ENCODE results near the gene GRIA4.
"Not testable (repeated sequence)": the region's sequence is repeated elsewhere in the genome, so short reads cannot be mapped to it uniquely, and the experiment has no call there.

GRIA4 gene

DNA sequence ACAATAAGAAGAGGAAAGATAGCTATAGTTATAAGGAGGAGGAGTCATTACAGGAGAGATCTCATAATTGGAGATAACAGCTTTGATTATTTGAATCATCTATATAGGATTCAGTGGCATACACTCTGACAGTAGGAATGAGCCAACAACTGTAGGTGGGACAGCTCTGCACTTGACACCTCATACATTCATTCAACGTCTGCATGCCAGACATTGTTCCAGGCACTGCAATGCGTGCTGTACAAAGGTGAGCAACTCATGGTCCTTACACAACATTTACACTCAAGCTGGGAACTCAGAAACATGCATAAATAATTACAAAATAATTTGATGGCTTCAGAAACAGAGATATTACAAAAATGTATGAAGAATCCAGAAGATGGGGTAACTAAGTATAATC, 257.9 kb downstream of the GRIA4 start:
- no peak for DNase-seq

DNA sequence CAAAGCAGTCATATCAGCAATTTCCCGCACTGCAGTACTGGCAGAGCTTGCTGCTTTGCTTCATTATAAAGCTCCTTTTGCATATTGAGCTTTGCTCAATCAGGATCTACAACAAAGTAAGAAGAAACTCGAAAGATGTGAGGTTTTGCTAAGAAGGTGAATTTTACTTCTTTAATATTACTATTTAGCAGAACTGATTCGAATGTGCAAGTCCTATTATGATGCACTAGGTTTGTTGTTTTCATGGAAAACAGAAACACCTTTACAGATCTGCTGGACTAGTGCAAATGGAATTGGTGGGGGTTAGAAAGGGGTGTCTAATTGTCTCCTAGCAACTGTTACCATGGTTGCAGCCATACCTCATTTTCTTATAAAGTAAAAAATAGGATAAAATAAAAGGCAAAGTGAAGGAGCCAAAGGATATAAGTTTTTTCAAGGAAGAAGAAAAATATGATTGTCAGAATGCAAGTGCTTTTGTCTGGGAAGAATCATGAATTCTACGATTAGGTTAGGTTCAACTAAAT, 259.0 kb downstream of the GRIA4 start:
- DNase-seq: no peak

GRCh38 chr11:105870516-105871113, 260.7 kb downstream of the GRIA4 start:
- no peak for DNase-seq

DNA sequence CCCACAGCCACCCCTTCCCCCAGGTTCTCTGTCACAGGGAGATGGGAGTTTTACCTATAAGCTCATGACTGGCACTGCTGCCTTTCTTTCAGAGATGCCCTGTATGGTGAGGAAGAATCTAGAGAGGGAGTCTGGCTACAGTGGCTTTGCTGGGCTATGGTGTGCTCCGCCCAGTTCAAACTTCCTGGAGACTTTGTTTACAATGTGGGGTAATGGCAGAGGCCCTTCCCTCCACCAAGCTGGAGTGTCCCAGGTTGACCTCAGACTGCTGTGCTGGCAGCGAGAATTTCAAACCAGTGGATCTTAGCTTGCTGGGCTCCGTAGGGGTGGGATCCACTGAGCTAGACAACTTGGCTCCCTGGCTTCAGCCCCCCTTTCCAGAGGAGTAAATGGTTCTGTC, 268.6 kb downstream of the GRIA4 start:
- no peak for DNase-seq

DNA sequence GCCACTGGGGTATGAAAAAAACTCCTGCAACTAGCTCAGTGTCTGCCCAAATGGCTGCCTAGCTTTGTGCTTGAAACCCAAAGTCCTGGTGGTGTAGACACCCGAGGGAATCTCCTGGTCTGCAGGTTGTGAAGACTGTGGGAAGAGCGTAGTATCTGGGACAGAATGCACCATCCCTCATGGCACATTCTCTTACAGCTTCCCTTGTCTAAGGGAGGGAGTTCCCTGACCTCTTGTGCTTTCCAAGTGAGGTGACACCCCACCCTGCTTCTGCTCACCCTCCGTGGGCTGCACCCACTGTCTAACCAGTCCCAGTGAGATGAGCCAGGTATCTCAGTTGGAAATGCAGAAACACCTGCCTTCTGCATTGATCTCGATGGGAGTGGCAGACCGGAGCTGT, 269.1 kb downstream of the GRIA4 start:
- DNase-seq: not testable (repeated sequence)

DNA sequence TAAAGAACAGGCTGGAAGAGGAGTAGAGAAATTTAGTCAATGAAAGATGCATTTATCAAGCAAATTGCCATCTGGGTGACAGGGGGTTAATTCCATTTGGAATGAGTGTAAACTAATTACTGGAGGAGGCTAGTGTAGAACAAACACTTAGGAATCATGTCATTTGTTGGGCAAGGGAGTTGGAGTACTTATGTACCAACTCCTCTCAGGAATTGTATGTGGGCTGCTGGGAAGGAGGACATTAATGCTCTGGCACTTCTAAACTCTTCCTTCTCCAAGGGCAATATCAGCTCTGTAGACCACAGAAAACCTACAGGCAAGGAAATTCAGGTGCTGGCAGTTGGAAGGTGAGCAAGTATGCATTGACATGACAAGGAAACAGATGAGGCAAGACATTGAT, 271.2 kb downstream of the GRIA4 start:
- DNase-seq: no peak

GRCh38 chr11:105884436-105884835, 274.6 kb downstream of the GRIA4 start:
- no peak for DNase-seq

- DNase-seq: no peak
Observed at GRCh38 chr11:105891685-105892084, 281.8 kb downstream of the GRIA4 start.

DNA sequence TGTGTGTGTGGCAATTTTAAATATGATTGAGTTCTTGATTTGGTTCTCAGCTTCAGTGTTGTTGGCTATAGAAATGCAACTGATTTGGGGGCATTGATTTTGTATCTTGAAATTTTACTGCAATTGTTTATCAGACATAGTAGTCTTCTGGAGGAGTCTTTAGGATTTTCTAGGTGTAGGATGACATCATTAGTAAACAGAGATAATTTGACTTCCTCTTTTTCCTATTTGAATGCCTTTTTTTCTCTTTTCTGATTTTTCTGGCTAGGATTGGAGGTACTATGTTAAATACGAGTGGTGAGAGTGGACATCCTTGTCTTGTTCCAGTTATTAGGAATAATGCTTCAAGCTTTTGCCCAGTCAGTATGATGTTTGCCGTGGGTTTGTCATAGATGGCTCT, 287.3 kb downstream of the GRIA4 start:
- no peak for DNase-seq

DNA sequence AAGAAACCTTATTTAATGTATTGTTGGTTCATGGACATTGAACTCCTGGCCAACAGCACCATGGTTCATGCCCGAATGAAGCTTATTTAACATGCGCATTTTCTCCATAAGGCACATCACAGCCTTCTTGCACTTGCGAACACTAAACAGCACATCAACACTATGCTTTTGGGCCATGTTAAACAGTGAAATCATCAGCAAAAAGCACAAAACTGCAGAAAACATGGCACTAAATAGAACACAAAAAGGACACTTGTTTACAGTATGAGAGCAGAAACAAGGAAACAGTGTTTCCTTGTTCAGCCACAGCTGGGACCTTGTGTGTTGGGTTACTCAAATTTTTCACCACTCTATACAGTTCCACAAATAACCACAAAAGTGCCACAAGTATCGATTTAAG, 289.9 kb downstream of the GRIA4 start:
- DNase-seq: no peak

- DNase-seq: no peak
Observed at GRCh38 chr11:105900515-105901035, 290.7 kb downstream of the GRIA4 start.

GRCh38 chr11:105903113-105903512, 293.2 kb downstream of the GRIA4 start:
- no peak for DNase-seq

- DNase-seq: no peak
Observed at GRCh38 chr11:105906517-105906916, 296.6 kb downstream of the GRIA4 start.

DNA sequence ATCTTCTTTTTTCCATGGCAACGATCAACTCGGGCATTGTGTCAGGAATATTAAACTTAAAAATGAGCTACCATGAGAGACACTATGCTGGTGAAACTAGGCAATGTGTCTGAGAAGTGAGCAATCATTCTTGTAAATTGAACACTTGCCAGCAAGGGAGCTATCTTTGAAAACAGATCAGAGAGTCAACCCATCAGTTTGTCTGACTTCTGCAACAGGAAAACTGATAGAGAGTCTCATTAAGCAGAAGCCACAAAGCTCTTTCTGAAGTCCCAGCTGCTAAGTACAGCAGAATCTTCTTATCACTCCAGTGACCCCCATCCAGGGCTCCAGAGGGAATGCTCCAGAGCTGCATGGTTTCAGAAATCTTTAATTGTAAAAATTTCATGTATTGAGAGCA, 297.4 kb downstream of the GRIA4 start:
- DNase-seq: no peak

DNA sequence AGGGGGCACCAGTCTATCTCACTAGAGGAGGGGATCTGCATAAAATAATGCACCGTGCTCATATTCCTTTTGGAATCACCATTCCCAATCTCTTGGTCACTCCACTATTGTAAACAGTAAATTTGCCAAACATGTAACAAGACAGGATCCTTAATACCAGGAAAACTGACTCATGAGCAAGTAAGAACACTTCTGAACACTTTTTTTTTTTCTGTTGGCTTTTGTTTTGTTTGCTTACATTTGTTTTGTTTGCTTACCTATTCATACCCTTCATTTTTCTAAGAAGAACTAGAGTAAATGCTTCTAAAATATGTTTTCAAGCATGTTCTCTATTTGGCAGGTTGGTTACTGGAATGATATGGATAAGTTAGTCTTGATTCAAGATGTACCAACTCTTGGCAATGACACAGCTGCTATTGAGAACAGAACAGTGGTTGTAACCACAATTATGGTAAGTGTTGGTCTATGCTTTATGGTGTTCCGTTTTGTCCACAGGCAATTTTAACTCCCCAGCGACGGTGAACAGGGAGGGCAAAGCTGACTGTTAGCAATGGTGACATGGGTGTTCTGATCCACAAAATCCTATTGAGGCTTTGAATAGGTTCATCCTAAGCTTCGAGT, 300.3 kb downstream of the GRIA4 start:
- DNase-seq: no peak

DNA sequence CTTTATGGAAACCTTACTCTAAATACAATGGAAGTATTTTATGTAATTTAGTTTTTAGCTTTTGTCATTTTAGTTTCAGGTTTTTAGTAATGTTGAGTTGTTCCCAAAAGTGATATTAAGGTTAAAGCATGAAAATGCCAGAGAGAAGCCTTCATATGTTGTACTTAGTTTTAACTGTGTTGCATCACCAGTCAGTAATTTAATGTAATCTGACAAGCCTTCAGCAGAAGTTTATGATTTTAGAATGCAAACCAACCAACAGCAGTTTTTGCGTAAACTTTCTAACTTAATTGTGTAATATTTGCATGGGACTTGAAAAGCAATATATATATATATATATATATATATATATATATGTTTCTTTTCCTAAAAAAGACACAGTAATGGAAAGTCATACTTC, 301.6 kb downstream of the GRIA4 start:
- DNase-seq: no peak

DNA sequence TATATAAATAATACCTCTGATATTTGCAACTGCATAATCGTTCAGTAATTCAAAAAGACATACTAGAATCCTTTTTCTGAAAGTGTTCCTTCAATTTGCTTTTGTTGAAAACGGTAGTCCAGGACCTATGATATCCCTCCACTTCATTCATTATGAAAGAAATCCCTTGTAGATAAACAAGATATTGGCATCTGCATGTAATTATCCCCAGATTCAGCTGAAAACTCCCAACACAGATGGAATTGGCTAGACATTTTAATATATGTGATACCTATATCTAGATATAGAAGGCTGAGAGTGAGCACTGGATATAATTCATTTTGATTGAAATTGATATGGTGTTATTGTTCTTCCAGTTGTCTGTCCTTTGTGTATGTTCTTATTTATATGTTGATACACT, 302.8 kb downstream of the GRIA4 start:
- DNase-seq: no peak

DNA sequence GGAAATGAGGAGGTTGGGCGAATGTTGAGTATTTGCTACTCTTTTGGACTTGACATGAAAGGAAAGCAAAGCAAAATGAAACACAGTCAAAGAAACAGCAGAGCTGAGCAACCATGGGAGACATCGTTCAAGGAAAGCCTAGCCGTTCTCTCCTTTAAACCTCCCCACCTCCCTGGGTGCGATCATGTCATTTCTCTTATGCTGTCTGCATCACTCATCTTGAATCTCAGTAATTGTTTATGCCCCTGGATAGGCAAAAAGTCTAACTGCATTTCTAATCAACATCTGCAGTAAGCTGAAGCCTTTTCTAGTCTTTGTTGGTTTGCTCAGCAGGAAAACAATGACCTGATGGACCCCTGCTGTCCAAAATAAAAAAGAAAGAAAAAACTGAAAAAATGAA, 305.1 kb downstream of the GRIA4 start:
- DNase-seq: no peak

DNA sequence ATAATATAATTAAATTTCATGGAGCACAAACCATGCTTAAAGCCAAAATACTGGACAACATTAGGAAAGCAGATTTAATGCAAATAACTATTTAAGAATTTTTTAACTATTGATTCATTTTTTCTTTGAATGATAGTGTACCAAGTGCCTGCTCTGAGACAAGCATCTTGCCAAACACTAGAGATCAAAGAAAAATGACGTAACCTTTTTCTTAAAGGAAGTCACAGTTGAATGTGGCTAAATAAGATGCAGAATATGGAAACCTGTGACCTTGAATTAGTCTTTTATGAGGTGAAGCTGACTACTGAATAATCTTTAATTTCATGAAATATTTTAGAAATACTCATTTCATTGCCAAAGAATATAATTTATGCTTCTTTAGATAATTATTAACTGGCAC, 308.2 kb downstream of the GRIA4 start:
- no peak for DNase-seq

GRCh38 chr11:105918600-105918999, 308.7 kb downstream of the GRIA4 start:
- no peak for DNase-seq

DNA sequence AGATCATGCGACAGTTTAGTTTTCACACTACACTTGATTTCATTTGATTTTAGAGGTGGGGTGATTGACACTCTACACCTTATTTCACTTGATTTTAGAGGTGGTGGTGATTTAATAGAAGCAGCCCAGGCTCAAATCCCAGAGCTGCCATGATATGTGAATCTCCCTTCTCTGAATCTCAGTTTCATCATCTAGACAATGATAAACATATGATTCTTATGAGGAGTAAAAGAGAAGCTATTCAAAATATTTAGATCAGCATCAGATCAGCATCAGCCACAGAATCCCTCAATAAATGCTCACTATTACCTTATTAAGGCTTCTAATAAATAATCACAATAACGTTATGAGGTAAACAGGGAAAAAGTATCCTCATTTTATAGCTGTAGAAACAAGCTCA, 313.4 kb downstream of the GRIA4 start:
- no peak for DNase-seq

GRCh38 chr11:105923807-105924206, 313.9 kb downstream of the GRIA4 start:
- DNase-seq: no peak

DNA sequence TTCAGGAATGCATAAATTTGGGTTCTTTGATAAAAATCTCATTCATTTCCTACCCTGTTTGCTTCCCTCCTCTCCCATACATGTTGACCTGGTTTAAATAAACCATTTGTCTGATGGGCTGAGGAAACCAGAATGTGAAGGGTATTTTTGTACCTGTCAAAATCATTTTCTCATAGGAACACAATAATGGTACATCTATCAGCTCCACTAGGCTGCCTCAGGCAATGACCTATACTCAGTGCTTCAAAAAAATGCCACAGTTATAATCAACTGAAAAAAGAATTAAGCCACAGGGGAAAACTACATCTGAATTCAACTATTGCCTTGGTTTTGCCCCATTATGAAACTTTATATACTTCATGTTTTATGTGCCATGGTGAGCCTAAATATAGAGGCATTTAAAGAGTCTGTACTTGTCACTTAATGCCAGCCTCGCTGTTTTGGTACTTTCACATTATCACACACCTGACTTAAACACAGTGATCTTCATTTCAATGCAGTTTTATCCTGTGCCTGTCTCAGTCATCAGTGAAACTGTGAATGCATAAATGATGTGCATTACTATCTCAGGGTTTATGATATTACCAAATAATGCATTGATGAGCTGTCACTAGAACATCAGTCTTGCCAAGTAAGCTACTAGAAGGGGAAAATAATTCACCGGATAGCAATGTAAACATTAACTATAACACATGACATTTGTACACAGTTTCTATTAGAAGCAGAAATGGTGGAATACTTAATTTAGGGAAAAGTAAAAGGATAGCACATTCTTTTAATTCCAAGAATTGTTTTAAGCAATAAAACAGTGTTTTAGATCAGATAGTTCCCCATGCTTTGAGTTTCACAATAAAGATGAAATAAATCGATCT, 319.4 kb downstream of the GRIA4 start:
- DNase-seq: no peak

GRCh38 chr11:105933695-105934094, 323.8 kb downstream of the GRIA4 start:
- no peak for DNase-seq

Measured in NCI-H1436 (cell line).